HepG2 (cell line): Measurements from ENCODE around the gene GMEB2. TPM values are rescaled to one million over a fixed set of nuclear protein-coding genes. Genes with fewer than 3 reads are reported as not detected.

Source experiments
- ATAC-seq: fragments of 200-7000 bp; cut with Tn5 transposase; 3 replicates; pipeline ENCODE4 v1.9.1; 2020; ENCODE audit warnings: mild to moderate bottlenecking, moderate library complexity
- BruUV-seq: library from RNA; stranded (reverse); fragments of 400-500 nt; replicated peaks from 2 replicates; lab custom pipeline; 2021; lab: Mats Ljungman, UMichigan
- CTCF ChIA-PET: fragments of 300-600 bp; formaldehyde crosslinking; extraction: SDS; loops from one replicate; lab custom pipeline; 2021; ENCODE audit warnings: low total read pairs, inconsistent platforms, low intra/inter-chr PET ratio; lab: Yijun Ruan, JAX
- POLR2A ChIA-PET: fragments of 350-600 bp; sonication (Branson Sonifier 250); formaldehyde crosslinking; loops from one replicate; lab custom pipeline; 2020; ENCODE audit warnings: antibody characterized with exemption, inconsistent platforms; lab: Yijun Ruan, JAX
- DNase-seq: peaks from one replicate; pipeline ENCODE4 v3.0.0-alpha.2; 2015; ENCODE audit warnings: low spot score
- FAIRE-seq: peaks from 3 replicates; lab custom pipeline; 2011; peaks lifted over from hg19 to GRCh38; lab: Jason Lieb, UNC
- H2AFZ ChIP-seq: one replicate; pipeline ENCODE4 v1.6.1; 2011; ENCODE audit warnings: low read length, inconsistent platforms
- H3K27ac ChIP-seq: fragments of 300-600 bp; 3 replicates; pipeline ENCODE4 v1.8.0; 2011; ENCODE audit warnings: mixed run types, mild to moderate bottlenecking, mixed read lengths, low read length, inconsistent platforms; ENCODE audit not compliant: insufficient read depth; ENCODE audit errors: extremely low read length
- H3K27me3 ChIP-seq, 2 experiments: fragments of 200-600 bp in 1 of 2; 2 replicates in 1 of 2; 3 replicates in 1 of 2; pipeline versions ENCODE4 v1.6.0 to v1.8.0; 2011; ENCODE audit warnings: low read length in 2 of 2, mild to moderate bottlenecking in 2 of 2, moderate library complexity in 2 of 2, inconsistent platforms in 1 of 2; ENCODE audit not compliant: insufficient read depth in 2 of 2, control insufficient read depth in 1 of 2
- H3K36me3 ChIP-seq, 2 experiments: fragments of 200-600 bp in 1 of 2; replicated peaks in 1 of 2; 2 replicates in 1 of 2; 3 replicates in 1 of 2; pipeline versions ENCODE4 v1.5.1 to v1.8.0; 2011; ENCODE audit warnings: low read length in 2 of 2, inconsistent platforms in 1 of 2; ENCODE audit not compliant: insufficient read depth in 2 of 2, control insufficient read depth in 1 of 2
- H3K4me1 ChIP-seq: 2 replicates; pipeline ENCODE4 v1.5.1; 2012; ENCODE audit warnings: low read length, inconsistent platforms; ENCODE audit not compliant: insufficient read depth
- H3K4me2 ChIP-seq: 2 replicates; pipeline ENCODE4 v1.6.0; 2011; ENCODE audit warnings: low read depth, low read length, inconsistent platforms
- H3K4me3 ChIP-seq, 3 experiments: fragments of 200-600 bp in 1 of 3; sonication (generic), shearing (Covaris generic) in 1 of 3; replicated peaks in 1 of 3; 2 replicates each; pipeline ENCODE4 v1.5.1; 2011 to 2016; ENCODE audit warnings: low read length in 3 of 3, inconsistent platforms in 2 of 3, low read depth in 2 of 3, mild to moderate bottlenecking in 2 of 3, control low read depth in 1 of 3, mixed read lengths in 1 of 3; ENCODE audit not compliant: insufficient read depth in 1 of 3
- H3K79me2 ChIP-seq: one replicate; pipeline ENCODE4 v1.6.1; 2011; ENCODE audit warnings: low read length, inconsistent platforms; ENCODE audit not compliant: insufficient read depth
- H3K9ac ChIP-seq: 2 replicates; pipeline ENCODE4 v1.6.0; 2011; ENCODE audit warnings: mild to moderate bottlenecking, low read depth, low read length, inconsistent platforms; ENCODE audit not compliant: insufficient read depth
- H3K9me3 ChIP-seq: 2 replicates; pipeline ENCODE4 v1.5.1; 2012; ENCODE audit warnings: mild to moderate bottlenecking, low read length
- H4K20me1 ChIP-seq: 2 replicates; pipeline ENCODE4 v1.6.0; 2011; ENCODE audit warnings: inconsistent platforms, mild to moderate bottlenecking, low read length, moderate library complexity; ENCODE audit not compliant: insufficient read depth
- AFF4 ChIP-seq: sonication (generic); formaldehyde crosslinking; IDR thresholded peaks from 2 replicates; pipeline ENCODE4 v1.4.0; 2020; ENCODE audit warnings: missing genetic modification reagents
- GABPA ChIP-seq, 2 experiments: IDR thresholded peaks; 2 replicates each; pipeline ENCODE4 v1.6.1; 2011 to 2016; ENCODE audit warnings: low read depth in 2 of 2, low read length in 1 of 2, missing biosample characterization in 1 of 2, missing genetic modification characterization in 1 of 2
- HNRNPUL1 ChIP-seq: fragments of 200-400 bp; formaldehyde crosslinking; IDR thresholded peaks from 2 replicates; pipeline ENCODE4 v1.6.1; 2017; ENCODE audit warnings: low read depth, mild to moderate bottlenecking, low read length, moderate library complexity
- MTA1 ChIP-seq: sonication (generic); formaldehyde crosslinking; IDR thresholded peaks from 2 replicates; pipeline ENCODE4 v1.4.0; 2020; ENCODE audit warnings: missing genetic modification reagents, mild to moderate bottlenecking, borderline replicate concordance
- SSRP1 ChIP-seq: IDR thresholded peaks from 2 replicates; pipeline ENCODE4 v1.6.1; 2016; ENCODE audit warnings: control low read depth
- ZNF333 ChIP-seq: sonication (generic); formaldehyde crosslinking; IDR thresholded peaks from 2 replicates; pipeline ENCODE4 v1.4.0; 2020; ENCODE audit warnings: mild to moderate bottlenecking, missing genetic modification reagents, borderline replicate concordance
- ZNF496 ChIP-seq: sonication (generic); formaldehyde crosslinking; IDR thresholded peaks from 2 replicates; pipeline ENCODE4 v1.8.1; 2023; ENCODE audit warnings: mild to moderate bottlenecking, moderate library complexity, missing genetic modification reagents; ENCODE audit not compliant: insufficient replicate concordance
- ZNF883 ChIP-seq: sonication (generic); formaldehyde crosslinking; IDR thresholded peaks from 2 replicates; pipeline ENCODE4 v1.5.1; 2020; ENCODE audit warnings: mild to moderate bottlenecking, missing genetic modification reagents; ENCODE audit errors: not compliant biosample characterization
- WGBS: methylation state at CpG from one replicate; pipeline ENCODE4 v1.1.6; 2017; ENCODE audit warnings: low lambda C conversion rate; 5-methylcytosine and 5-hydroxymethylcytosine counted together
- in situ Hi-C: cut with HindIII; loops from 2 replicates; pipeline ENCODE4 v1.10.0; 2017; ENCODE audit warnings: low pct_unique_long_range_greater_than_20kb; ENCODE audit not compliant: extremely low pct_ligation_motif_present
- intact Hi-C: fragments of 100-400 bp; cut with micrococcal nuclease; formaldehyde crosslinking; loops from one replicate; pipeline ENCODE4 v1.10.0; 2022; ENCODE audit not compliant: unreplicated experiment
- polyA plus RNA-seq, 8 experiments: library from polyadenylated mRNA; depleted of rRNA in 3 of 8; stranded (reverse) in 7 of 8; unstranded in 1 of 8; fragments of >200 nt; fragmentation: Illumina TruSeq in 4 of 8; extraction: Trizol in 4 of 8; gene quantifications; 2 replicates each; pipeline versions ENCODE4 v1.2.1 to v1.2.3, GENCODE V29; 2011 to 2016; ENCODE audit warnings: low read depth in 4 of 8, missing spikeins in 1 of 8, mixed read lengths in 1 of 8; ENCODE audit not compliant: insufficient read depth in 1 of 8
- total RNA-seq, 5 experiments: library from RNA; depleted of rRNA; stranded (reverse); fragments of >200 nt; fragmentation: Illumina TruSeq; extraction: Trizol; gene quantifications; 2 replicates each; pipeline ENCODE4 v1.2.3, GENCODE V29; 2016; ENCODE audit warnings: low read depth in 1 of 5
- TF ChIP-seq, protein P1 (sequence below): sonication (generic); formaldehyde crosslinking; IDR thresholded peaks from 2 replicates; pipeline ENCODE4 v1.5.0; 2020; ENCODE audit warnings: mild to moderate bottlenecking, missing genetic modification reagents
- TF ChIP-seq, protein P2 (sequence below): sonication (generic); formaldehyde crosslinking; IDR thresholded peaks from 2 replicates; pipeline ENCODE4 v1.5.1; 2020; ENCODE audit warnings: mild to moderate bottlenecking, missing genetic modification reagents, moderate library complexity

The GMEB2 gene
- total and polyA plus RNA-seq, 2 of the 13 experiments (the other 11 are each of a cell fraction or from before 2014, with no cell fraction given) = 10.6 to 12.4 TPM

DNA sequence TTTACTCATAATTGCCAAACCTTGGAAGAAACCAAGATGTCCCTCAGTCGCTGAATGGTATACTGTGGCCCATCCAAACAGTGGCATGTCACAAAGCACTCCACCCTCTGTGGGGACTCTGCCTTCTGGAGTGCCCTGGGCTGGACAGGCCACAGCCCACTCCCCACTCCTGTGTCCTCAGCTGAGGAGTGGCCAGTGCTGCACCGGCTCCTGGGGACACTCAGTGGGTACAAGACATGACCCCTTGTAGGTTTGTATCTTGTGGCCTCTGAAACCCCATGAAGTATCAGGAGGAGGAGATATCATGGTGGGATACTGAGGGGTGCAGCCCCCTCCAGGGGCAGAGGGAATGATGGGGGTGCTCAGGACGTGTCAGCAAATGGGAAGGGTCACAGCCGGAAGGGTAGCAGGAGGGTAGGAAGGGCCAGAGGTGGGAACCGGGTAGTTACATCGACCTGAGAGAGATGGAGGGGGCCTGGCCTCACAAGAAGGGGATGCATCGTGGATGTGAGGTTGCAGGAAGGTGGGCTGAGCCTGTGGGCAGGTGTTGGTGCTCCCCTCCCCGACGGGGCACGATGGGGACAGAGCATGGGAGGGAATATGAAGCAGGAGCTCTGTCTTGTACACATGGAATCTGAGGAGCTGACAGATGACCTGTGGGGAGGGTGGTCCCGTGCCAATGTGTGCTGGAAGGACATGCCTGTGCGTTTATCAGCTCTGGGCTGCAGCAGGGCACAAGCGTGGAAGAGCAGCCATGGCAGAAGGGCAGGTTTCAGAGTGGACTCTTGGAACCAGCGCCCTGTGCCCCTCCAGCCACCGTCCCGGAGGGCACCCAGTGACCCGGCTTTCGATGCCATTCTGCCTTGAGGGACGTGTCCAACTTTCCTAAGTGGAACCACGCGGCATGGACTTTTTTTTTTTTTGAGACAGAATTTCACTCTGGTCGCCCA is 41.0 kb downstream of the GMEB2 start:
- Histone ChIP-seq H4K20me1 (no peaks in the 10 kb centered on the region), H3K27me3 (peaks cover 0 to 12% of the 10 kb centered on the region in 2 experiments; a peak in 2 of 5 replicates), H3K36me3 (peaks cover 4 to 6% of the 10 kb centered on the region in 2 experiments; a peak in 3 of 5 replicates), H3K4me1 (peaks cover 37% of the 10 kb centered on the region), H2AFZ (no peak overlapping the region), H3K9ac (no peak overlapping the region), H3K79me2 (no peaks in the 10 kb centered on the region), H3K4me2 (no peak overlapping the region), H3K27ac (no peak overlapping the region), H3K9me3 (no peaks in the 10 kb centered on the region), H3K4me3 (no peak overlapping the region)
- TF ChIP-seq AFF4 (no peak), ZNF883 (CRISPR knock-in tag) (peak; percentile 55), ZNF333 (0 out of 2 replicates have a peak, but pooled peaks have one; percentile 48), MTA1 (CRISPR knock-in tag) (0 out of 2 replicates have a peak, but pooled peaks have one; percentile 15), SSRP1 (no peak), HNRNPUL1 (no peak), ZNF496 (CRISPR knock-in tag) (no peak), GABPA (IDR thresholded peaks at IDR 0.05; ENCODE audit: low read depth, low read length) (0 out of 2 replicates have a peak, but pooled peaks have one; percentile 6), GABPA (CRISPR knock-in tag; IDR thresholded peaks at IDR 0.05; ENCODE audit: low read depth) (no peak)
- TF ChIP-seq, protein P1, sequence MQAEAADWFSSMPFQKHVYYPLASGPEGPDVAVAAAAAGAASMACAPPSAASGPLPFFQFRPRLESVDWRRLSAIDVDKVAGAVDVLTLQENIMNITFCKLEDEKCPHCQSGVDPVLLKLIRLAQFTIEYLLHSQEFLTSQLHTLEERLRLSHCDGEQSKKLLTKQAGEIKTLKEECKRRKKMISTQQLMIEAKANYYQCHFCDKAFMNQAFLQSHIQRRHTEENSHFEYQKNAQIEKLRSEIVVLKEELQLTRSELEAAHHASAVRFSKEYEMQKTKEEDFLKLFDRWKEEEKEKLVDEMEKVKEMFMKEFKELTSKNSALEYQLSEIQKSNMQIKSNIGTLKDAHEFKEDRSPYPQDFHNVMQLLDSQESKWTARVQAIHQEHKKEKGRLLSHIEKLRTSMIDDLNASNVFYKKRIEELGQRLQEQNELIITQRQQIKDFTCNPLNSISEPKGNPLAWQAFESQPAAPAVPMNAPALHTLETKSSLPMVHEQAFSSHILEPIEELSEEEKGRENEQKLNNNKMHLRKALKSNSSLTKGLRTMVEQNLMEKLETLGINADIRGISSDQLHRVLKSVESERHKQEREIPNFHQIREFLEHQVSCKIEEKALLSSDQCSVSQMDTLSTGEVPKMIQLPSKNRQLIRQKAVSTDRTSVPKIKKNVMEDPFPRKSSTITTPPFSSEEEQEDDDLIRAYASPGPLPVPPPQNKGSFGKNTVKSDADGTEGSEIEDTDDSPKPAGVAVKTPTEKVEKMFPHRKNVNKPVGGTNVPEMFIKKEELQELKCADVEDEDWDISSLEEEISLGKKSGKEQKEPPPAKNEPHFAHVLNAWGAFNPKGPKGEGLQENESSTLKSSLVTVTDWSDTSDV (CRISPR knock-in tag) = 0 out of 2 replicates have a peak, but pooled peaks have one; percentile 51
- TF ChIP-seq, protein P2, sequence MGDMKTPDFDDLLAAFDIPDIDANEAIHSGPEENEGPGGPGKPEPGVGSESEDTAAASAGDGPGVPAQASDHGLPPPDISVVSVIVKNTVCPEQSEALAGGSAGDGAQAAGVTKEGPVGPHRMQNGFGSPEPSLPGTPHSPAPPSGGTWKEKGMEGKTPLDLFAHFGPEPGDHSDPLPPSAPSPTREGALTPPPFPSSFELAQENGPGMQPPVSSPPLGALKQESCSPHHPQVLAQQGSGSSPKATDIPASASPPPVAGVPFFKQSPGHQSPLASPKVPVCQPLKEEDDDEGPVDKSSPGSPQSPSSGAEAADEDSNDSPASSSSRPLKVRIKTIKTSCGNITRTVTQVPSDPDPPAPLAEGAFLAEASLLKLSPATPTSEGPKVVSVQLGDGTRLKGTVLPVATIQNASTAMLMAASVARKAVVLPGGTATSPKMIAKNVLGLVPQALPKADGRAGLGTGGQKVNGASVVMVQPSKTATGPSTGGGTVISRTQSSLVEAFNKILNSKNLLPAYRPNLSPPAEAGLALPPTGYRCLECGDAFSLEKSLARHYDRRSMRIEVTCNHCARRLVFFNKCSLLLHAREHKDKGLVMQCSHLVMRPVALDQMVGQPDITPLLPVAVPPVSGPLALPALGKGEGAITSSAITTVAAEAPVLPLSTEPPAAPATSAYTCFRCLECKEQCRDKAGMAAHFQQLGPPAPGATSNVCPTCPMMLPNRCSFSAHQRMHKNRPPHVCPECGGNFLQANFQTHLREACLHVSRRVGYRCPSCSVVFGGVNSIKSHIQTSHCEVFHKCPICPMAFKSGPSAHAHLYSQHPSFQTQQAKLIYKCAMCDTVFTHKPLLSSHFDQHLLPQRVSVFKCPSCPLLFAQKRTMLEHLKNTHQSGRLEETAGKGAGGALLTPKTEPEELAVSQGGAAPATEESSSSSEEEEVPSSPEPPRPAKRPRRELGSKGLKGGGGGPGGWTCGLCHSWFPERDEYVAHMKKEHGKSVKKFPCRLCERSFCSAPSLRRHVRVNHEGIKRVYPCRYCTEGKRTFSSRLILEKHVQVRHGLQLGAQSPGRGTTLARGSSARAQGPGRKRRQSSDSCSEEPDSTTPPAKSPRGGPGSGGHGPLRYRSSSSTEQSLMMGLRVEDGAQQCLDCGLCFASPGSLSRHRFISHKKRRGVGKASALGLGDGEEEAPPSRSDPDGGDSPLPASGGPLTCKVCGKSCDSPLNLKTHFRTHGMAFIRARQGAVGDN (CRISPR knock-in tag) = peak; percentile 4; the same call in 1 of the 2 replicates
- BruUV-seq = no TSS peak
- POLR2A ChIA-PET = no interaction called here
- in situ Hi-C loops = no loop called here
- CTCF ChIA-PET = no interaction called here
- FAIRE-seq (no peak), ATAC-seq (no peak), DNase-seq (no peak)
- intact Hi-C loops = no loop called here
- WGBS = 59% methylated on average over 22 of the region's 22 CpGs
